M059J (cell line): ENCODE measurements around the gene TBK1. TPM values are rescaled to one million over a fixed set of nuclear protein-coding genes. Genes with fewer than 3 reads are reported as not detected.
A peak's percentile ranks its signal among the peaks of the same experiment; 100 is the strongest.

ENCODE experiments used
- DNase-seq: peaks from one replicate; pipeline ENCODE4 v3.0.0-alpha.2; 2012; ENCODE audit warnings: low read depth
- total RNA-seq: library from RNA; depleted of rRNA; stranded (reverse); fragments of >200 nt; shearing (Covaris generic); gene quantifications from 2 replicates; pipeline ENCODE4 v1.2.3, GENCODE V29; 2014

TBK1 gene
- total RNA-seq, 1 experiment from 2014 or later: 25.7 TPM

- peak; percentile 78 for DNase-seq
Measured at GRCh38 chr12:64452559-64453329, 824 bp downstream of the TBK1 start.

GRCh38 chr12:64455506-64455905 is 3.6 kb downstream of the TBK1 start:
- no peak for DNase-seq

- no peak for DNase-seq
Measured at GRCh38 chr12:64456119-64456518, 4.2 kb downstream of the TBK1 start.

- DNase-seq: no peak
Measured at GRCh38 chr12:64457032-64457431, 5.1 kb downstream of the TBK1 start.

GRCh38 chr12:64457466-64457865 is 5.5 kb downstream of the TBK1 start:
- DNase-seq: no peak

- no peak for DNase-seq
Measured at GRCh38 chr12:64457923-64458322, 6.0 kb downstream of the TBK1 start.

GRCh38 chr12:64459394-64459891 is 7.5 kb downstream of the TBK1 start:
- no peak for DNase-seq

- DNase-seq: peak; percentile 84
Measured at GRCh38 chr12:64461634-64462414, 9.9 kb downstream of the TBK1 start.

- DNase-seq: no peak
Measured at GRCh38 chr12:64466178-64466577, 14.3 kb downstream of the TBK1 start.

- no peak for DNase-seq
Measured at GRCh38 chr12:64468966-64469365, 17.0 kb downstream of the TBK1 start.

- DNase-seq: no peak
Measured at GRCh38 chr12:64469455-64470142, 17.7 kb downstream of the TBK1 start.

GRCh38 chr12:64470495-64470894 is 18.6 kb downstream of the TBK1 start:
- DNase-seq: no peak

- DNase-seq: no peak
Measured at GRCh38 chr12:64473176-64473575, 21.3 kb downstream of the TBK1 start.

GRCh38 chr12:64475518-64475917 is 23.6 kb downstream of the TBK1 start:
- DNase-seq: no peak

GRCh38 chr12:64476844-64477243 is 24.9 kb downstream of the TBK1 start:
- no peak for DNase-seq

- DNase-seq: no peak
Measured at GRCh38 chr12:64478661-64479060, 26.7 kb downstream of the TBK1 start.

- DNase-seq: no peak
Measured at GRCh38 chr12:64480148-64480547, 28.2 kb downstream of the TBK1 start.

GRCh38 chr12:64486657-64487056 is 34.7 kb downstream of the TBK1 start:
- no peak for DNase-seq

- no peak for DNase-seq
Measured at GRCh38 chr12:64491718-64492117, 39.8 kb downstream of the TBK1 start.

- DNase-seq: no peak
Measured at GRCh38 chr12:64493513-64493912, 41.6 kb downstream of the TBK1 start.

GRCh38 chr12:64494998-64495729 is 43.2 kb downstream of the TBK1 start:
- no peak for DNase-seq
